ENCODE measurements around the gene PRDM7.
"Not testable (repeated sequence)": the region's sequence is repeated elsewhere in the genome, so short reads cannot be mapped to it uniquely, and the experiment has no call there.

PRDM7 gene

DNA sequence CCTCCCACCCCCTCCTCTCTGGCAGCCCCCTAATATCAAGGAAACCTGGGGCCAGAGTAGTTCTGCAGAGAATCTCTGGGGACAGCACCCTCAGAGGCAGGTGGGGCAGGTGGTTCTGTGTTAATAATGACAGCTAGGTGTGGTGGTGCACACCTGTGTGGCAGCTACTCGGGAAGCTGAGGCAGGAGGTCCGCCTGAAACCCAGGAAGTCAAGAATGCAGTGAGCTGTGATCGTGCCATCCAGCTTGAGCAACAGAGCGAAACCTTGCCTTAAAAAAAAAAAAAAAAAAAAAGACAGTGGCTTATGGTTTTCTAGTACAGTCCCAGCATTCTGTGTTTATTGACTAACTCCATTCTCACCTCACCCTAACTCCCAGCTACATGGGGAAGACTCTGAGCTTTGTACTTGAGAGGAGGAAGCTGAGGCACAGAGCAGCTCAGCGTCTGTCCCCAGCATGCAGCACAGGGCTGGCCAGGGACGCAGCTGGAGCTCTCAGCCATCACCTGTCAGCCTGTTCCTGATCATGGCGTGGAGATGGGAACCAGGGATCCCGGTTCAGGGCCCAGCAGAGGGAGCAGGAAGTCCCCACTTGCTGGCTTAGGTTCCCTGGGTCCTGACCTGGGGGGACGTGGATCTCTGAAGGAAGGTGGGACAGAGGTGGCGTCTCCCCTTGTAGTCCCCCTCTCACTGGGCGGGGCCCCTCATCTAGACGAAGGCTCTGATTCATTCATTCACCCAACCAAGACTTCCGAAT, 64.0 kb downstream of the PRDM7 start:
- no peak for DNase-seq (ENCODE audit: low spot score)

GRCh38 chr16:90011908-90012501, 65.1 kb downstream of the PRDM7 start:
- DNase-seq (ENCODE audit: low spot score): no peak

DNA sequence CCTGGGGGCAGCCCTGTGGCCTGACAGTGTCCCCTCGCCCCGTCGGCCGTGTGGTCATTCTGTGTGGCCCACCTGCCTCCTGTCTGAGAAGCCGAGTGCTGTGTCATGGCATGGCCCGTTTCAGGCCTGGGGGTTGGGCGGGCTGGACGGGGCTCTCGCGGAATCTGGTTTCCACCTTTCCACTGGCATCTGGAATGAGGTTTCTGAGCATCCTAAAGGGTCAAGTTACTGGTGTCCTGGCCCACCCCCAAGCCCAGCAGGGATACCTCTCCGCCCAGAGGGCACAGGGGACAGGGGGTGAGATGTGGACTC, 65.7 kb downstream of the PRDM7 start:
- DNase-seq (ENCODE audit: low spot score): no peak

DNA sequence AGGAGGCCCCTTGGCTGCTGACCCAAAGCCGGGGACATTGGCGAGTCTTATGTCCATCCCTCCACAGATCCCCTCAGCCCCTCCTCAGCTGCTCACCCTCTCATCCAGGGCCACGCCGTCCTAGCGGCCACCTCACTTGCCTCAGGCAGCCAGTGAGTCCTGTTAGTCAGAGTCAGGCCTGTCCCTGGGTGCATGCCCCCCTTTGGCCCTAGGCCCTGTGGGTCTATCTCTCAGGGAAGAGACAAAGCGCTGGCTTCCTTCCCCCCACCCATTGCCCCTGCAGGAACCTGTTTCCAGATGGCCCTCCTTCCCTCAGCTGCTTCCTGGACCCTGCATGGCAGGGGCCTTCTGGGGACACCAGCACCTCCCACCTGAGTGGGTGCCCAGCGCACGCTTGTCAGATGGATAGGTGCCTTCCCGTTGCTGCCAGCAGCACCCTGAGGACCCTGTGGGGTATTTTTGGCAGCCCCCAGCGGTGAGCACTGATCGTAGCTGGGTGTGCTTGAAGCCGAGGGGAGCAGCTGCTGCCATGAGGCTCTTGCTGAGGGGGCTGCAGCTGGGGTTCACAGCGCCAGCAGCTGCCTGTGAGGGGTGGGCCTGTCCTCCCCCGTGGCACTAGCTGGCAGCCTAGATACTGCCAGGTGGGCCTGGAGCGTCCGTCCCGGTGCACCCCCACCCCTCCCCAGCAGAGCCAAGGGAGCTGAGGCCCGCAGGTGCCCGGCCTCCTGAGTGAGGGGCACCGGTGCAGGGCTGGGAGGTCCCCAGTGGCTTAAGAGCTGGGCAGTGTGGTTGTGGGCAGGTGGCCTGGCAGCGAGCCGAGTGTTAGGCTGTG, 66.2 kb downstream of the PRDM7 start:
- no peak for DNase-seq (ENCODE audit: low spot score)

DNA sequence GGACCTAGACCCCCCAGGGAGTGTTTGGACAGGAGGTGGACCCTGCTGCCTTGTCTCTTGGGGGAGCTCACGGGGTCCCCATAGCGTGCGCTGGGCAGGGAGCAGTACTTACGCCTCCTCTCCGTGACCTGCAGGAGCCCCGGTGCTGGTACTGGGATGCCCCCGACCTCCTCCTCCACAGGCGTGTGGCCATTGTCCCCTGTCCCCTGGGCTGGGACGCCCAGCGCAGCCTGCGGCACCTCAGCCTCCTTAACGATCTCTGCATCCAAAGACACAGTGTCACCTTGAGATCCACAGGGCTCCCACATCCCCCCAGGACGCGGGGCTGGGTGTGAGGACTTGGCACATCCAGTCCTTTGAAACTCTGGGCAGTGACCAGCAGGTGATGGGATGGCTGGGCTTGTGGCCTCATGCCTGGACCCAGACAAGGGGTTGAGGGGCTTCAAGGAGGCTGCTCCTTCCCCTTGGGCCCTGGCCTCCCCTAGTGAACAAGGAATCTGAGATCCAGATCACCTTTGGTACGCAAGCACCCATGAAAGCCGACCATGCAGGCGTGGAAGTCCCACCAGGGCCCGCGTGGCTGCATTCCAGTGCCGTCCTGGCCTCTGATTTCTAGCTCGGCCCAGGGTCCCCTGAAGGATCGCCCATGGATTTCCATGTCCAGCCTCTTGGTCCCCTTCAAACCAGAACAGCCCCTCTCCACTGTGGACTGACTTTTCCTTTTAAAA, 67.8 kb downstream of the PRDM7 start:
- DNase-seq (ENCODE audit: low spot score): no peak

DNA sequence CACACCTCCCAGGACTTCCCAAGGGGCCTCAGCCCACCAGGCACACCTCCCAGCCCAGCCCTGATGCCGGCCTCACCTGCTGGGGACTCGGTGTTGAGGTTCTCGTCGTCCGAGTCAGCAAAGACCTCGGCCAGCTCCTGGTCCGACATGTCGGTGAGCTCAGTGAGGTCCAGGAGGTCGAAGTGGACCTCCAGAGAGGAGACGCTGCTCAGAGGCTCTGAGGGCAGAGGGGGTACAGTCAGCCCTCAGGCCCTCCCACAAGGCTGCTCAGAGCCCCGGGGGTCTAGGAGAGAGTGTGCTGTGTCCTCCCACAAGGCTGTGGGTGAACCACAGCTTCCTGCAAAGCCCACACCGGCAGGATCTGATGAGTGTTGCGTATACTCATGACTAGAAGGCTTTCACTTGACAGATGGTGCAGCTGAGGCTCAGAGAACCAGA, 68.4 kb downstream of the PRDM7 start:
- DNase-seq (ENCODE audit: low spot score): no peak

DNA sequence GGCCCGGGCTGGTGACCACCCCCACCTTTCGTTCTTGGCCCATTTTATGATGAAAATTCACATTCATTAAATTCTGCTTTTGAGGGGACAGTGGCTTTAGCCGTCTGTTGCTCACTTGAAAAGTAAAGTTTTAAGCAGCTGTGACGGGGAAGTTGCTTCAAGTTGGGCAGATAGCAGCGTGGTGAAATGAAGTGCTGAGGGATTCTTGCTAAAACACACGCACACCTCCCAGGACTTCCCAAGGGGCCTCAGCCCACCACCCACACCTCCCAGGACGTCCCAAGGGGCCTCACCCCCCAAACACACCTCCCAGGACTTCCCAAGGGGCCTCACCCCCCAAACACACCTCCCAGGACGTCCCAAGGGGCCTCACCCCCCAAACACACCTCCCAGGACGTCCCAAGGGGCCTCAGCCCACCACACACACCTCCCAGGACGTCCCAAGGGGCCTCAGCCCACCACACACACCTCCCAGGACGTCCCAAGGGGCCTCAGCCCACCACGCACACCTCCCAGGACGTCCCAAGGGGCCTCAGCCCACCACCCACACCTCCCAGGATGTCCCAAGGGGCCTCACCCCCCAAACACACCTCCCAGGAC, 69.4 kb downstream of the PRDM7 start:
- DNase-seq (ENCODE audit: low spot score): not testable (repeated sequence)

GRCh38 chr16:90007015-90007414, 70.1 kb downstream of the PRDM7 start:
- DNase-seq (ENCODE audit: low spot score): no peak
